Esophagus muscularis mucosa (tissue), 3 donors: Measurements from ENCODE around the gene AIP.

Source experiments
- POLR2A ChIP-seq: fragments of 450-650 bp; IDR thresholded peaks from one replicate; pipeline ENCODE4 v1.6.1; 2017; ENCODE audit warnings: antibody characterized with exemption, moderate library complexity, mild to moderate bottlenecking, low read depth
- TF ChIP-seq, protein P1 (sequence below), 3 experiments: fragments of 200-600 bp in 2 of 3; fragments of 450-650 bp in 1 of 3; sonication (generic) in 2 of 3; IDR thresholded peaks; one replicate each; pipeline ENCODE4 v1.5.1; 2017 to 2019; ENCODE audit warnings: antibody characterized with exemption in 3 of 3, mild to moderate bottlenecking in 2 of 3, moderate library complexity in 1 of 3

DNA sequence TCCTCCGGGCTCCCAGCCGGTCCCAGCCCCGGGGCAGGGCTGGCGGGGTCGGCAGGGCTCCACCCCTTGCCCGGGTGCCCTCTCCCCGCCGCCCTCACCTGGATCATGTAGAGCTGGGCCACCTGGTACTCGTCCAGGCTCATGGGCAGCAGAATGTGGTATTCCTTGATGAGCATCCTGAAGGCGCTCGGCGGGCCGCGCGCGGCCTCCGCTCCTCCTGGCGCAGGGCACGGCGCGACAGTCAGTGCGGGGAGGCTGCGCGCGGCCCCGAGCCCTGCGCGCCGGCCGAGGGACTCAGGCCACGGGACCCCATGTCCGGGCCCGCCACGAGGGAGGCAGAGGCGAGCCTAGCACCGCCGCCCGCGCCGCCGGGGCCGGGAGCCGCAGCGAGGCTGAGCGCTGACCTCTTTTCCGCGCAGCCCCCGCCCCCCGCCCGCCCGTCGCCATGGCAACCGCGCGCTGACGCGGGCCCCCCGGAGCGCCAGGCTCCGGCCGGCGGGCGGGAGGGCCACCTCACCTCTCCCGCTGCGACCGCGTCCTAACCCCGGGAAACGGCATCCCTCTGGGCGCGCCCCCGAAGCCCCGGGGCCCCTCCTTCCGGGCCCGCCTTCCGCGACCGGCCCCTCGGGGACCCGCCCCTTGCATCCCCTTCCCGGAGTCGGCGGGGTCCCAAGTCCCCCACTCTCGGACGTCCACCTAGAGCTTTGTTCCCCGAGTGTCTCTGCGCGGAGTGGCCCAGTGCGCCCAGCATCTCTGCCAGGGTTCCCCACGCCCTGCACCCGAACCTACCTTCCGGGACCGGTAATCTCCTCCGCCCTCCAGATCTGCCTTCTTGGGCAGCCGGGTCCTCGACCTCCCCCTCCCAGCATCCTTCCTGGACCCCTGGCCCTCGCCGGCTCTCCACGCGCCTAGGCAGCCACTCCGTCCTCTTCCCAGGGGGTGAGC, 21.5 kb downstream of the AIP start:
- TF ChIP-seq POLR2A, result no peak
- TF ChIP-seq, protein P1, sequence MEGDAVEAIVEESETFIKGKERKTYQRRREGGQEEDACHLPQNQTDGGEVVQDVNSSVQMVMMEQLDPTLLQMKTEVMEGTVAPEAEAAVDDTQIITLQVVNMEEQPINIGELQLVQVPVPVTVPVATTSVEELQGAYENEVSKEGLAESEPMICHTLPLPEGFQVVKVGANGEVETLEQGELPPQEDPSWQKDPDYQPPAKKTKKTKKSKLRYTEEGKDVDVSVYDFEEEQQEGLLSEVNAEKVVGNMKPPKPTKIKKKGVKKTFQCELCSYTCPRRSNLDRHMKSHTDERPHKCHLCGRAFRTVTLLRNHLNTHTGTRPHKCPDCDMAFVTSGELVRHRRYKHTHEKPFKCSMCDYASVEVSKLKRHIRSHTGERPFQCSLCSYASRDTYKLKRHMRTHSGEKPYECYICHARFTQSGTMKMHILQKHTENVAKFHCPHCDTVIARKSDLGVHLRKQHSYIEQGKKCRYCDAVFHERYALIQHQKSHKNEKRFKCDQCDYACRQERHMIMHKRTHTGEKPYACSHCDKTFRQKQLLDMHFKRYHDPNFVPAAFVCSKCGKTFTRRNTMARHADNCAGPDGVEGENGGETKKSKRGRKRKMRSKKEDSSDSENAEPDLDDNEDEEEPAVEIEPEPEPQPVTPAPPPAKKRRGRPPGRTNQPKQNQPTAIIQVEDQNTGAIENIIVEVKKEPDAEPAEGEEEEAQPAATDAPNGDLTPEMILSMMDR (IDR thresholded peaks at IDR 0.05), result no peak
